HUES48 (cell line): ENCODE measurements around the gene WNK2.

Experiments
- H3K27ac ChIP-seq: one replicate; pipeline ENCODE4 v1.7.0; 2013; ENCODE audit warnings: low read depth, low read length, inconsistent platforms
- H3K27me3 ChIP-seq: 2 replicates; pipeline ENCODE4 v1.6.1; 2013; ENCODE audit warnings: mild to moderate bottlenecking, low read length; ENCODE audit not compliant: control insufficient read depth, insufficient read depth
- H3K36me3 ChIP-seq: 2 replicates; pipeline ENCODE4 v1.6.1; 2013; ENCODE audit warnings: low read length; ENCODE audit not compliant: control insufficient read depth, insufficient read depth
- H3K4me1 ChIP-seq: 2 replicates; pipeline ENCODE4 v1.6.1; 2013; ENCODE audit warnings: mild to moderate bottlenecking, low read length; ENCODE audit not compliant: control insufficient read depth, insufficient read depth
- H3K4me3 ChIP-seq: 2 replicates; pipeline ENCODE4 v1.5.1; 2013; ENCODE audit warnings: mild to moderate bottlenecking, low read depth, low read length
- H3K9ac ChIP-seq: 2 replicates; pipeline ENCODE4 v1.6.1; 2013; ENCODE audit warnings: mild to moderate bottlenecking, low read depth, low read length, moderate library complexity
- H3K9me3 ChIP-seq: 2 replicates; pipeline ENCODE4 v1.6.1; 2013; ENCODE audit warnings: low read length; ENCODE audit not compliant: control insufficient read depth, insufficient read depth

The WNK2 gene

GRCh38 chr9:93211654-93212001 lies 27.7 kb downstream of the WNK2 start:
- H3K36me3 ChIP-seq: no peaks in the 10 kb centered on the region
- H3K9ac ChIP-seq: no peak overlapping the region
- H3K27ac ChIP-seq: no peak overlapping the region
- H3K4me3 ChIP-seq: no peak overlapping the region
- no peaks in the 10 kb centered on the region for H3K4me1 ChIP-seq
- no peaks in the 10 kb centered on the region for H3K27me3 ChIP-seq
- H3K9me3 ChIP-seq: 0 out of 2 replicates have a peak, but pooled peaks cover 2% of the 10 kb centered on the region

GRCh38 chr9:93212409-93212808 lies 28.5 kb downstream of the WNK2 start:
- Histone ChIP-seq H3K4me3 (no peak overlapping the region), H3K36me3 (no peaks in the 10 kb centered on the region), H3K9ac (no peak overlapping the region), H3K27me3 (no peaks in the 10 kb centered on the region), H3K27ac (no peak overlapping the region), H3K4me1 (no peaks in the 10 kb centered on the region), H3K9me3 (0 out of 2 replicates have a peak, but pooled peaks cover 2% of the 10 kb centered on the region)

GRCh38 chr9:93216073-93216365 lies 32.1 kb downstream of the WNK2 start:
- no peak overlapping the region for H3K4me3 ChIP-seq
- 0 out of 2 replicates have a peak, but pooled peaks cover 2% of the 10 kb centered on the region for H3K9me3 ChIP-seq
- H3K27me3 ChIP-seq: no peaks in the 10 kb centered on the region
- H3K9ac ChIP-seq: no peak overlapping the region
- H3K36me3 ChIP-seq: no peaks in the 10 kb centered on the region
- no peaks in the 10 kb centered on the region for H3K4me1 ChIP-seq
- no peak overlapping the region for H3K27ac ChIP-seq

- no peaks in the 10 kb centered on the region for H3K4me1 ChIP-seq
- H3K27me3 ChIP-seq: no peaks in the 10 kb centered on the region
- no peak overlapping the region for H3K9ac ChIP-seq
- H3K9me3 ChIP-seq: 0 out of 2 replicates have a peak, but pooled peaks cover 2% of the 10 kb centered on the region
- H3K36me3 ChIP-seq: no peaks in the 10 kb centered on the region
- no peak overlapping the region for H3K27ac ChIP-seq
- H3K4me3 ChIP-seq: no peak overlapping the region
Observed at GRCh38 chr9:93217706-93218105, 33.8 kb downstream of the WNK2 start.

- H3K9ac ChIP-seq: no peak overlapping the region
- H3K4me1 ChIP-seq: no peaks in the 10 kb centered on the region
- H3K27ac ChIP-seq: no peak overlapping the region
Observed at GRCh38 chr9:93218161-93218560, 34.2 kb downstream of the WNK2 start.

GRCh38 chr9:93218671-93219420 lies 34.9 kb downstream of the WNK2 start:
- Histone ChIP-seq H3K9me3 (0 out of 2 replicates have a peak, but pooled peaks cover 2% of the 10 kb centered on the region), H3K4me1 (no peaks in the 10 kb centered on the region), H3K36me3 (no peaks in the 10 kb centered on the region), H3K27me3 (no peaks in the 10 kb centered on the region), H3K9ac (no peak overlapping the region), H3K27ac (no peak overlapping the region), H3K4me3 (no peak overlapping the region)

More at GRCh38 chr9:93218161-93218560, 34.2 kb downstream of the WNK2 start:
- Histone ChIP-seq H3K36me3 (no peaks in the 10 kb centered on the region), H3K9me3 (0 out of 2 replicates have a peak, but pooled peaks cover 2% of the 10 kb centered on the region), H3K4me3 (no peak overlapping the region), H3K27me3 (no peaks in the 10 kb centered on the region)

GRCh38 chr9:93219692-93220091 lies 35.8 kb downstream of the WNK2 start:
- Histone ChIP-seq H3K36me3 (no peaks in the 10 kb centered on the region), H3K9ac (no peak overlapping the region), H3K4me1 (peaks cover 8% of the 10 kb centered on the region; the same call in 1 of the 2 replicates), H3K27me3 (no peaks in the 10 kb centered on the region), H3K9me3 (0 out of 2 replicates have a peak, but pooled peaks cover 2% of the 10 kb centered on the region), H3K27ac (no peak overlapping the region), H3K4me3 (no peak overlapping the region)

GRCh38 chr9:93220627-93221026 lies 36.7 kb downstream of the WNK2 start:
- Histone ChIP-seq H3K36me3 (no peaks in the 10 kb centered on the region), H3K4me1 (peaks cover 10% of the 10 kb centered on the region; the same call in 1 of the 2 replicates), H3K9ac (no peak overlapping the region), H3K27me3 (no peaks in the 10 kb centered on the region), H3K9me3 (no peaks in the 10 kb centered on the region), H3K27ac (no peak overlapping the region), H3K4me3 (no peak overlapping the region)

GRCh38 chr9:93221044-93221443 lies 37.1 kb downstream of the WNK2 start:
- Histone ChIP-seq H3K27ac (no peak overlapping the region), H3K4me1 (peaks cover 10% of the 10 kb centered on the region; the same call in 1 of the 2 replicates), H3K4me3 (no peak overlapping the region), H3K36me3 (no peaks in the 10 kb centered on the region), H3K9ac (no peak overlapping the region), H3K9me3 (no peaks in the 10 kb centered on the region), H3K27me3 (no peaks in the 10 kb centered on the region)

- Histone ChIP-seq H3K27ac (no peak overlapping the region), H3K36me3 (no peaks in the 10 kb centered on the region), H3K9ac (no peak overlapping the region), H3K9me3 (no peaks in the 10 kb centered on the region), H3K4me3 (no peak overlapping the region), H3K27me3 (no peaks in the 10 kb centered on the region), H3K4me1 (peaks cover 10% of the 10 kb centered on the region; the same call in 1 of the 2 replicates)
Observed at GRCh38 chr9:93222890-93223259, 38.9 kb downstream of the WNK2 start.

GRCh38 chr9:93223260-93224180 lies 39.6 kb downstream of the WNK2 start:
- Histone ChIP-seq H3K27me3 (no peaks in the 10 kb centered on the region), H3K9me3 (no peaks in the 10 kb centered on the region), H3K4me1 (peaks cover 10% of the 10 kb centered on the region; the same call in 1 of the 2 replicates), H3K9ac (no peak overlapping the region), H3K4me3 (no peak overlapping the region), H3K36me3 (no peaks in the 10 kb centered on the region), H3K27ac (no peak overlapping the region)
